Measurements from ENCODE around the gene FOXP1.

Gene FOXP1

GRCh38 chr3:70916375-70917055 is 667.0 kb downstream of the FOXP1 start:
- no peak for FAIRE-seq

GRCh38 chr3:70914862-70915261 is 668.7 kb downstream of the FOXP1 start:
- FAIRE-seq: no peak

DNA sequence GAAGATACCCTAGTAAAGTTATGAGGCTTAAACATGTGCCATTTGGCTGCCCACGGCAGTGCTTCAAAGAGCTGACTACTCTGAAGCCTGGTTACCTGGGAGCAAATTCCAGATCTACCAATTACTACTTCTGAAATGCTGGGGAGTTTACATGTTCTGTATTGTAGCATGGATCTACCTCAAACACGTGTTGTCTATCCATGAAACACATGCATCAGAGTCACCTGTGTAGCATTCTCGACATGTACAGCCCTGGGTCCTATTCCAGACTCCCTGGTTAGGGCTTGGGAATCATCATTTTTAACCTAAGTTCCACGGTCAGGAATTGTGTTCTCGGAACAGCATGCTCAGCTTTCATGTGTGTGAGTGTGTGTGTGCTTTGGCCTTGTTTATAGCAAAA is 671.8 kb downstream of the FOXP1 start:
- no peak for FAIRE-seq

GRCh38 chr3:70905491-70905890 is 678.0 kb downstream of the FOXP1 start:
- no peak for FAIRE-seq
